B cell (primary cell): Measurements from ENCODE around the gene SPATA32. TPM values are rescaled to one million over a fixed set of nuclear protein-coding genes. Genes with fewer than 3 reads are reported as not detected.

ENCODE experiments used
- ATAC-seq: fragments of 200-7000 bp; cut with Tn5 transposase; one replicate; pipeline ENCODE4 v1.10.0; 2021; ENCODE audit warnings: low read depth, mild to moderate bottlenecking, moderate number of reproducible peaks, moderate library complexity
- CTCF ChIA-PET: fragments of 350-600 bp; sonication (Branson Sonifier 250); formaldehyde crosslinking; loops from one replicate; lab custom pipeline; 2021; ENCODE audit warnings: antibody characterized with exemption, inconsistent platforms; lab: Charles Lee
- POLR2A ChIA-PET: fragments of 350-600 bp; sonication (Branson Sonifier 250); formaldehyde crosslinking; loops from one replicate; lab custom pipeline; 2021; ENCODE audit warnings: antibody characterized with exemption; lab: Charles Lee
- DNase-seq: peaks from one replicate; pipeline ENCODE4 v3.0.0; 2013
- H2AFZ ChIP-seq: 2 replicates; pipeline ENCODE4 v1.6.1; 2012; ENCODE audit warnings: mild to moderate bottlenecking, low read depth, low read length; ENCODE audit not compliant: insufficient read depth, poor library complexity, severe bottlenecking
- H3K27ac ChIP-seq, 2 donors: 1 replicate in 1 of 2; 2 replicates in 1 of 2; pipeline ENCODE4 v1.5.1; 2012 to 2013; ENCODE audit warnings: low read length in 2 of 2, mild to moderate bottlenecking in 2 of 2, moderate library complexity in 1 of 2
- H3K27me3 ChIP-seq, 4 experiments: fragments of 200-600 bp in 1 of 4; sonication (generic) in 1 of 4; replicated peaks in 1 of 4; 1 replicate in 2 of 4; 2 replicates in 2 of 4; pipeline versions ENCODE4 v1.6.1 to v1.7.0; 2013 to 2016; ENCODE audit warnings: low read length in 3 of 4, mild to moderate bottlenecking in 2 of 4, mixed read lengths in 1 of 4, moderate library complexity in 1 of 4; ENCODE audit not compliant: insufficient read depth in 4 of 4, control insufficient read depth in 3 of 4; ENCODE audit errors: control extremely low read depth in 1 of 4
- H3K36me3 ChIP-seq, 2 experiments: replicated peaks in 1 of 2; 1 replicate in 1 of 2; 2 replicates in 1 of 2; pipeline versions ENCODE4 v1.6.1 to v1.7.1; 2013; ENCODE audit warnings: low read length in 1 of 2; ENCODE audit not compliant: insufficient read depth in 2 of 2, control insufficient read depth in 1 of 2; ENCODE audit errors: control extremely low read depth in 1 of 2, extremely low read depth in 1 of 2
- H3K4me1 ChIP-seq, 2 donors: fragments of 200-600 bp in 1 of 2; sonication (generic) in 1 of 2; 1 replicate in 1 of 2; 2 replicates in 1 of 2; pipeline versions ENCODE4 v1.5.1 to v1.6.1; 2013 to 2017; ENCODE audit warnings: low read length in 2 of 2; ENCODE audit not compliant: control insufficient read depth in 2 of 2, insufficient read depth in 2 of 2
- H3K4me2 ChIP-seq: replicated peaks from 2 replicates; pipeline ENCODE3; 2012; ENCODE audit warnings: mild to moderate bottlenecking, low read depth, low read length; ENCODE audit not compliant: poor library complexity, severe bottlenecking
- H3K4me3 ChIP-seq, 5 experiments: fragments of 200-600 bp in 1 of 5; sonication (generic) in 1 of 5; 1 replicate in 3 of 5; 2 replicates in 2 of 5; pipeline versions ENCODE4 v1.5.1 to v1.7.0; 2011 to 2016; ENCODE audit warnings: low read length in 4 of 5, mild to moderate bottlenecking in 4 of 5, low read depth in 2 of 5, control low read depth in 1 of 5, moderate library complexity in 1 of 5; ENCODE audit not compliant: insufficient read depth in 1 of 5; ENCODE audit errors: control extremely low read depth in 1 of 5, extremely low read depth in 1 of 5
- H3K79me2 ChIP-seq: fragments of 200-600 bp; sonication (generic); one replicate; pipeline ENCODE4 v1.6.0; 2016; ENCODE audit warnings: low read length; ENCODE audit not compliant: control insufficient read depth, insufficient read depth
- H3K9ac ChIP-seq: fragments of 200-600 bp; sonication (generic); 2 replicates; pipeline ENCODE4 v1.6.1; 2017; ENCODE audit warnings: mild to moderate bottlenecking, low read length, moderate library complexity
- H3K9me3 ChIP-seq, 3 donors: one replicate each; pipeline versions ENCODE4 v1.6.1 to v1.7.1; 2013; ENCODE audit warnings: low read length in 2 of 3; ENCODE audit not compliant: control insufficient read depth in 2 of 3, insufficient read depth in 1 of 3; ENCODE audit errors: control extremely low read depth in 1 of 3
- H4K20me1 ChIP-seq: 2 replicates; pipeline ENCODE4 v1.6.0; 2012; ENCODE audit warnings: mild to moderate bottlenecking, low read length; ENCODE audit not compliant: insufficient read depth, control insufficient read depth, poor library complexity, severe bottlenecking
- H3K27ac Mint-ChIP-seq: one replicate; pipeline ENCODE4 v1.8.0; 2021; ENCODE audit warnings: mixed read lengths
- H3K27me3 Mint-ChIP-seq: one replicate; pipeline ENCODE4 v1.8.0; 2021; ENCODE audit warnings: mixed read lengths
- H3K4me1 Mint-ChIP-seq: one replicate; pipeline ENCODE4 v1.8.0; 2021; ENCODE audit warnings: mixed read lengths
- H3K4me3 Mint-ChIP-seq: one replicate; pipeline ENCODE4 v1.8.0; 2021; ENCODE audit warnings: mixed read lengths
- H3K9me3 Mint-ChIP-seq: one replicate; pipeline ENCODE4 v1.8.0; 2022; ENCODE audit warnings: mixed read lengths; ENCODE audit not compliant: insufficient read depth
- CTCF ChIP-seq: fragments of 200-600 bp; IDR thresholded peaks from one replicate; pipeline ENCODE4 v1.8.0; 2022; ENCODE audit warnings: antibody characterized with exemption, mild to moderate bottlenecking
- EZH2 ChIP-seq: IDR thresholded peaks from 2 replicates; pipeline ENCODE4 v1.6.1; 2012; ENCODE audit warnings: borderline replicate concordance, low read depth, mild to moderate bottlenecking, moderate library complexity, low read length; ENCODE audit not compliant: insufficient read depth, poor library complexity, severe bottlenecking
- WGBS: methylation state at CpG from one replicate; pipeline ENCODE4 v1.1.5; 2013; ENCODE audit warnings: missing lambda C conversion rate; ENCODE audit not compliant: insufficient coverage; 5-methylcytosine and 5-hydroxymethylcytosine counted together
- intact Hi-C: fragments of 100-400 bp; cut with micrococcal nuclease; formaldehyde crosslinking; loops from one replicate; pipeline ENCODE4 v1.10.0; 2022
- polyA plus RNA-seq: library from polyadenylated mRNA; depleted of rRNA; stranded (reverse); fragments of >200 nt; gene quantifications from 2 replicates; pipeline ENCODE4 v1.2.3, GENCODE V29; 2012
- total RNA-seq, 2 donors: library from RNA; stranded (reverse); fragments of 120-200 nt in 1 of 2; gene quantifications; 1 replicate in 1 of 2; 2 replicates in 1 of 2; pipeline versions ENCODE4 v1.2.3 to v1.2.4, GENCODE V29; 2013 to 2022

SPATA32 gene
- total and polyA plus RNA-seq, 2 donors (not counting 1 experiment from before 2014, with no cell fraction given): 0.12 to 0.52 TPM

- CTCF ChIA-PET: interaction anchor here (1.2 to 17.0 kb wide), 8 partner anchors 12 to 118 kb away, joined by 3 to 520 read pairs (median 6); partner anchors contain the start of gene FMNL1
- H3K36me3 ChIP-seq: peaks cover 0 to 84% of the 10 kb centered on the region in 2 experiments
- Mint-ChIP-seq H3K27me3 (no peaks in the 10 kb centered on the region), H3K27ac (no peak overlapping the region), H3K4me1 (no peaks in the 10 kb centered on the region), H3K9me3 (no peaks in the 10 kb centered on the region), H3K4me3 (no peak overlapping the region)
- intact Hi-C loops: loop anchor here (1.0 kb wide), 1 partner anchor 52 kb away; no protein-coding TSS in a partner anchor
- peak; percentile 73 for TF ChIP-seq CTCF
- no peak for TF ChIP-seq EZH2
- H3K79me2 ChIP-seq: peaks cover 28% of the 10 kb centered on the region
- 84% methylated on average over 9 of the region's 13 CpGs for WGBS
- no peak overlapping the region for H3K4me2 ChIP-seq
- no peak overlapping the region for H3K27ac ChIP-seq
- DNase-seq: peak; percentile 54
- no peaks in the 10 kb centered on the region for H3K9me3 ChIP-seq
- no peaks in the 10 kb centered on the region for H3K27me3 ChIP-seq
- no peak overlapping the region for H3K9ac ChIP-seq
- no peak overlapping the region for H2AFZ ChIP-seq
- POLR2A ChIA-PET: interaction anchor here (0.6 to 1.0 kb wide), 2 partner anchors 17 to 43 kb away, joined by 5 to 6 read pairs; no protein-coding TSS in a partner anchor
- H4K20me1 ChIP-seq: peaks cover 59% of the 10 kb centered on the region
- peak; percentile 54 for ATAC-seq
- no peaks in the 10 kb centered on the region for H3K4me1 ChIP-seq
- no peak overlapping the region for H3K4me3 ChIP-seq
Measured at GRCh38 chr17:45270828-45271418, 9.0 kb upstream of the SPATA32 start.

- Mint-ChIP-seq H3K4me1 (no peaks in the 10 kb centered on the region), H3K9me3 (no peaks in the 10 kb centered on the region), H3K27me3 (no peaks in the 10 kb centered on the region), H3K4me3 (no peak overlapping the region), H3K27ac (no peak overlapping the region)
- no peak for TF ChIP-seq EZH2
- TF ChIP-seq CTCF: no peak
- H2AFZ ChIP-seq: no peak overlapping the region
- no peak overlapping the region for H3K9ac ChIP-seq
- peaks cover 61% of the 10 kb centered on the region for H4K20me1 ChIP-seq
- H3K4me1 ChIP-seq: no peaks in the 10 kb centered on the region
- DNase-seq (no peak), ATAC-seq (no peak)
- WGBS: 90% methylated on average over 5 of the region's 7 CpGs
- ChIA-PET POLR2A (no interaction called here), CTCF (interaction anchor here (0.6 to 17.0 kb wide), 8 partner anchors 9 to 119 kb away, joined by 3 to 520 read pairs (median 6); partner anchors contain the start of gene FMNL1)
- H3K79me2 ChIP-seq: peaks cover 27% of the 10 kb centered on the region
- no peak overlapping the region for H3K27ac ChIP-seq
- intact Hi-C loops: no loop called here
- peaks cover 0 to 91% of the 10 kb centered on the region in 2 experiments for H3K36me3 ChIP-seq
- no peaks in the 10 kb centered on the region for H3K27me3 ChIP-seq
- no peaks in the 10 kb centered on the region for H3K9me3 ChIP-seq
- H3K4me3 ChIP-seq: no peak overlapping the region
- H3K4me2 ChIP-seq: no peak overlapping the region
Measured at GRCh38 chr17:45269912-45270311, 8.0 kb upstream of the SPATA32 start.
